IPS-NIHi7 (cell line): ENCODE results near the gene UGT8.
"Not testable (repeated sequence)": the region's sequence is repeated elsewhere in the genome, so short reads cannot be mapped to it uniquely, and the experiment has no call there.

Source experiments
- DNase-seq: peaks from one replicate; pipeline ENCODE4 v3.0.0; 2012; ENCODE audit warnings: mixed read lengths; ENCODE audit errors: extremely low spot score

The UGT8 gene

GRCh38 chr4:114603497-114603896 is 4.9 kb downstream of the UGT8 start:
- DNase-seq, result no peak

- peak; percentile 45 for DNase-seq
These were observed 7.6 kb downstream of the UGT8 start for GRCh38 chr4:114606245-114606644.

DNA sequence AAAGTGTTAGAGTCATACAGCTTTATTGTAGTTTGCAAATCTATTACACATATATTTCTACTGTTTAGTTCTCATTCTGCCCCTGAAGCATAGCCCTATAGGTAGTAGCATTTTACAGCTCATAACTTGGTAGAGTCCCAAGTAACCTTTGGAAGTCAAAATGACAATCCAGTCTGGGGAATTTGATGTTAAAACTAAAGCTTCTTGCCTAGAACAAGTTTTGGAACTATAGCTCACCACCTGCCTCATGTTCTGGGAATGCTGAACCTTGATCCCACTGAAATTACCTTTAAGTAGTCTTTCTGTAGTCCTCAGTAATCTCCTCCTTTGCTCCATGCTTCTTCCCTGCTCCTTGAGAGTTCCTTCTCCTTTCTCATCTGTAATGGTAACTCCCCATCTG is 8.4 kb downstream of the UGT8 start:
- DNase-seq, result no peak

GRCh38 chr4:114613560-114613959 is 15.0 kb downstream of the UGT8 start:
- no peak for DNase-seq

- DNase-seq, result no peak
These were observed 16.8 kb downstream of the UGT8 start for GRCh38 chr4:114615435-114615834.

DNA sequence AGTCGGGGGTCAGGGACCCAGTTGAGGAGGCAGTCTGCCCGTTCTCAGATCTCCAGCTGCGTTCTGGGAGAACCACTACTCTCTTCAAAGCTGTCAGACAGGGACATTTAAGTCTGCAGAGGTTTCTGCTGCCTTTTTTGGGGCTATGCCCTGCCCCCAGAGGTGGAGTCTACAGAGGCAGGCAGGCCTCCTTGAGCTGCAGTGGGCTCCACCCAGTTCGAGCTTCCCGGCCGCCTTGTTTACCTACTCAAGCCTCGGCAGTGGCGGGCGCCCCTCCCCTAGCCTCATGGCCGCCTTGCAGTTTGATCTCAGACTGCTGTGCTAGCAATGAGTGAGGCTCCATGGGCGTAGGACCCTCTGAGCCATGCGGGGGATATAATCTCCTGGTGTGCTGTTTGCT is 17.4 kb downstream of the UGT8 start:
- DNase-seq, result not testable (repeated sequence)

DNA sequence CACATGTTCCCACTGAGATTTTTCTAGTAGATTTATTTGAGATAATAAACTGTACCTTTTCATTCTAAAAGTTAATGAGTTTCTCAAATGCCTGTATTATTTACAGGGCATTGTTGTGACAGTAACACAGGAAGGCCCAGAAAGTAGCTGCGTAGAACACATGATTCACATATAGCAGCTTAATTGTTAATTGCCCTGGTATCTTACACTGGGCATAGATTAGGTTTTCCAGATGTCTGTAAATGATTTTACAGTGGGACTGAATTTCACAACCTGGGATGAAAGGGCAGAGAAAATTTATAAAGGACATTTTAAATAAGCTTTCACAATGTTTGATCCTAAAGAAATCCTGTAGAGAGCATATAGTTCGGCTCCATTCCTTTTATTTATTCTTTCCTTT is 27.6 kb downstream of the UGT8 start:
- DNase-seq, result no peak

DNA sequence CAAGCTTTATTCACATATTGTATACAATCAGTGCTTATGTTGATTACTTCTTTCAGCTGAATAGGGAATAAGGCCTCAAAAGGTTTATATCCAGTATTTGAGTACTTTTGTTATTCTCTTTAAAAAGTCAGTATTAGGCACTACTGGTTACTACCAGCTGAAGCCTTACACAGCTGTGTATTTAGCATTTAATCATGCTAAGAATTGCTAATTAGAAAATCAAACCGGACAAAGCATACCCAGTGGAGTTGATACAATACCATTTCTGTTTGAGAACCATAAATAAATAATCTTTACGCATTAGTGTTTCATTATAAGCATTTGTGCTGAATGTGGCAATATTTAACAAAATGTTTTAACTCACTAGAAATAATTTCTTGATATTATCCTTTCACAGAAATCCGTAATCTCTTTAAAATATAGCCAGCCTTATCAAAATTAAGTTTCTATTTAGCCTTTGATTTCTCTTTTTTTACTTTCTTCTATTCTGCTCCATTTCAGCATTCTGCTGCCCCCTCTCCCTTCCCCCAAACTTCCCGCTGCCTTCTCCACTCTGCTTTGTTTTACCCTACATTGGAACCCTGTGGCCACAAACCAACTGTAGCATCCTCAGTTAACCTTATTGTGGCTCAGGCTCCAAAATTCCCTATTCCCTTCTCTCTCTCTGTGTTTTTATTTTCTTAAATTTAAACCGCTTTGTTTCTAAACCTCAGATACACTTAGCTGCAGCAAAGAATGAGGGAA is 37.8 kb downstream of the UGT8 start:
- no peak for DNase-seq

DNA sequence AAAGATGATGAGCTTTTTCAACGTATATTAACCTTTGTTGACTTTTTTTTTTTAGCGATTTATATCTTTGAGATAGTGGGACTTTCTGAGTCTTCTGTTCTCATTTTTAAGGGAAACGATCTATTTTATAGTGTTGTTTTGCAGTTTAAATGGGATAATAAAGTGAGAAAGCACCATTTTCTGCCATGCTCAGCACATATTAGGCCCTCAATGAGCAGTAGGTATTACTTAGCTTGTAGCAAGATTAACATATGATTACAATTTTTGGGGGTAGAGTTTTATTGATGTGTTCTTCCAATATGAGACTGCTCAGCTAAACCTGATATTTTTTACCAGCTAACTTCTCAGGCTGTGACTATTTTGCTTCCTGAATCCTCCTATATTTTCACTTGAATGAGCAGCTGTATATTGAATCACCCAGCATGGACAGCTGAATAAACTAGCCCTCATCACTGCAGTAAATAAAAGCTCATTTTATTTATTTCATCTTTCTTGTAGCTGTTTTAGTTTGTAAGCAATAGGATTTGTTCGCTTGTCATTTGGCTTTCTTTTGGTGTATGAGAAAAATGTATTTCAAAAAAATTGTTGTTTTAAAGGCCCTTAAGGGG is 43.7 kb downstream of the UGT8 start:
- DNase-seq, result no peak

GRCh38 chr4:114649908-114650307 is 51.3 kb downstream of the UGT8 start:
- DNase-seq, result peak; percentile 10

DNA sequence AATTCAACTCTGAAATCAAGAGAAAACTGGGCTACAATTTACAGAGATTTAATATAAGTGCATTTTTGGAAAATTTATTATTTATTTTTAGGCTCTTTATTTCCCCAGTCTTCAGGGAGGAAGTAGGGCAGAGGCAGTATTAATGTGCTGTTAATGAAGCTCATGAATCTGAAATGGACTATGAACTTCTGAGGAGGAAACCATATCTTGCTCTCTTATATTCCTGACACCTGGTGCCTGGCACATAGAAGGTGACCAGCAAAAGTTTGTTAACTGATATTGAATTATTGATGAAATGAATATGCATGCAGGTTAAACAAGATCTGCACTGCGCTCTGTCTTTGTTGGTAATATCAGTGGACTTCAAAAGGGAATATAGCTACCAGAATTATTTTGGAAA is 55.1 kb downstream of the UGT8 start:
- DNase-seq, result no peak

- DNase-seq, result peak; percentile 9
These were observed 56.0 kb downstream of the UGT8 start for GRCh38 chr4:114654592-114654991.

- no peak for DNase-seq
These were observed 59.6 kb downstream of the UGT8 start for GRCh38 chr4:114658179-114658578.

DNA sequence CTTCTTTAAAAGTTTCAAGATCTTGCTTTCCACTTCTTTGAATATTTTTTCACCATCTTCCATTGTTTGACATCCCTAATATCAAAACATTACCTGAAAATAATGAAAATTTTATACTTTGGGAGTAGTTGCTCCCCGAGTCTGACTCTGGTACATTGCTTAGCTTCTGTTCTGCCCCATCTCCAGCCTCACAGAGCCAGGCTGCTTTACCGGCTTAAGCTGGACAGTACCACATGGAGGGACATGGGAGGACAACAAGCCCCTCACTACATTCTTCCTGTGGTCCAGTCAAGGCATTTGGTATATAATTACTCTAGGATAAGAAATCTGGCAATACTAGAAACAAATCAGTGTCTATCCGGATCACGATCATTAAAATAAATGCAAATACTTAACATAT is 60.2 kb downstream of the UGT8 start:
- no peak for DNase-seq

DNA sequence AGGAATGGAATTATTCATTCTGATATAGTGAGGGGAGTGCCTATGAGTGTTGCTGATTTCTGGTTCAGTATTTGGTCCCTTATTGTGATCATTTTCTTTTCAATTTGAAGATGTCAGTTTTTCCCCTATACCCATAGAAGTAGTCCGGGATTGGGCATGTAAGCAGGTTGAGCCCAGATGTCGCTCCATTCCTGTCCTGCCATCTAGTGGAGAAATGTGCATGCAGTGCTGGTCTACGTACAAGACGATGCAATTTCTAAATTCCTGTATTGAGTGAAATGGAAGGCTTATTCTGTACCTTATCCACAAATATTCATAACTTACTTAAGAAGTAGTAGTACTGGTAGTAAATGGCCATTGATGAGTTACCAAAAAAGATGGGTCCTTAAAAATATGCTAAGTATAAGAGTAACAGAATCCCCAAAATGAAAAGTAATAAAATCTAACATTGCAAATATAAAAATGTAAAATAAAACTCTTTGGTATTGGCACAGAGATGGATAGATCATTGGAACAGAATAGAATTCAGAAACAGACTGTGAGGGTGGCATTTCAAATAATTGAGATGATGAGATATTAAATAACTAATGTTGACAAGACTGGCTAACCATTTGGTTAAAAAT is 60.9 kb downstream of the UGT8 start:
- DNase-seq, result peak; percentile 74

- DNase-seq, result no peak
These were observed 64.5 kb downstream of the UGT8 start for GRCh38 chr4:114663083-114663482.

DNA sequence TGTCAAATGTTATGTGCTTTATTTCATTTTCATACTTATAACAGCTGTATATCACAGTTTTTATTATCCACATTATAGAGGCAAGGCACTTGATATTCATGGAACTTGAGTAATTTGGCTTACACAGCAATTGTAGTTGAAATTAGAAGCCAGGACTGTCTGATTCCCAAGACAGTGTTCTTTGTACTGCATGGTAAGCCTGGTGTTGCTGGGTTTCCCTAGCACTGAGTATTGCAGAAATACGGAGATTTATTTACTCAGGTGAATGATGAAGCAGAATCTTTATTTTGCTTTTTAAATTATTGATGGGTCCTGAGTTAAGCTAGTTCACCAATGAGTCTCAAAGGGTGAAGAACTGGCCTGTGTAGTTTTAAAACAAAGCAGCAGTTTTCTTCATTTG is 70.0 kb downstream of the UGT8 start:
- DNase-seq, result no peak

DNA sequence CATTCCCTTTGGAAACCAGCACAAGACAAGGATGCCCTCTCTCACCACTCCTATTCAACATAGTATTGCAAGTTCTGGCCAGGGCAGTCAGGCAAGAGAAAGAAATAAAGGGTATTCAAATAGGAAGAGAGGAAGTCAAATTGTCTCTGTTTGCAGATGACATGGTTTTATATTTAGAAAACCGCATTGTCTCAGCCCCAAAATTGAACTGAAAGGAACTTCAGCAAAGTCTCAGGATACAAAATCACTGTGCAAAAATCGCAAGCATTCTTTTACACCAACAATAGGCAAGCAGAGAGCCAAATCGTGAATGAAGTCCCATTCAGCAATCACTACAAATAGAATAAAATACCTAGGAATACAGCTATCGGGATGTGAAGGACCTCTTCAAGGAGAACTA is 72.1 kb downstream of the UGT8 start:
- not testable (repeated sequence) for DNase-seq

- DNase-seq, result no peak
These were observed 74.7 kb downstream of the UGT8 start for GRCh38 chr4:114673306-114673705.

DNA sequence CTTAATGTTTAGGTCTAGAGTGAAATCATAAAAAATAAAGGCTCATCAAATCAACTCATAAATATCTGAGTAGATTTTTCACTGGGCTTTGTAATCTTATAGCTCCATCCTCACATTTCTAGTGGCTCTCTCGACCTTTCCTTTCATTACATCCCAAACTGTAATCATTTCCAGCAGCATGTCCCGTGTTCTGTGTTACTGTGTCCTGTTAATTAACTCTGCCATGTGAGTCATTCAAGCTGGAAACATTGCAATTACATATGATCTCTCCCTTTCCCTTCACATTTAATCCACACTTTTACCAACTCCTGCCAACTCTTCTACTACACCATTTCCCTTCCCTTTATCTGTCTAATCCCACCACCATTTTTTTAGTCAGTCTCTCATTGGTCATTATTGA is 75.5 kb downstream of the UGT8 start:
- no peak for DNase-seq

DNA sequence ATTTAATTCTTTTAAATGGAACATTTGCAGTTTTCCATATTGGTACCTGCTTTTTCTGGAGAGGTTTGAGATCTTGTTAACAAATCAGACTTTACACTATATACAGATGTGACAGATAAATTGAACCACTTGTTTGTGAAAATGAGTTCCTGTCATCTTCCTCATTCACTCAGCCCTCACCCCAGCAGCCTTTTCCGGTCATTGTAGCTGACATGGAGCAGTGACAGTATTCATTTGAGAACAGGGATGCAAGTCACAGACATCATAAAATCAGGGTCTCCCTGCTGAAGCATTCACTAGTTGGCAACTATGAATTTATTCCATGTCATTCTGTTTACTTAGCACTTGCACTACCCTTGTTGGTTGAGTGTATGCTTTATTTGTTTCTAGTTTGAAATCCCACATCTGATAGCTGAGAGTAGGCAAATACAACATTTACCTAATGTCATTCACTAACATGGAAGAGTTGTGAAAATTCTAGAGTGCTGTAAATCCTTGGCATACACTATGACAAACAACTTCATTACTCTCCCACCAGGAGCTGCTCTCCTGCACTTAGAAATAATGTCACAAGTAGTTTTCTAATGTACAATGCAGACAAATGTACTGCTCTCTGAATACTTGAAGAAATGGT is 78.9 kb downstream of the UGT8 start:
- DNase-seq, result no peak

GRCh38 chr4:114684462-114684861 is 85.9 kb downstream of the UGT8 start:
- DNase-seq, result no peak

- no peak for DNase-seq
These were observed 89.5 kb downstream of the UGT8 start for GRCh38 chr4:114688059-114688458.
